C4-2B (cell line): ENCODE measurements around the gene FNDC10.

Experiments used
- H3K27ac ChIP-seq: fragments of 450-650 bp; 2 replicates; pipeline ENCODE4 v1.5.1; 2017
- CTCF ChIP-seq: fragments of 450-650 bp; conservative IDR thresholded peaks from 2 replicates; pipeline ENCODE4 v1.5.1; 2017; ENCODE audit warnings: mild to moderate bottlenecking
- ZFX ChIP-seq: fragments of 450-650 bp; IDR thresholded peaks from 2 replicates; pipeline ENCODE4 v1.6.1; 2017

Gene FNDC10

DNA sequence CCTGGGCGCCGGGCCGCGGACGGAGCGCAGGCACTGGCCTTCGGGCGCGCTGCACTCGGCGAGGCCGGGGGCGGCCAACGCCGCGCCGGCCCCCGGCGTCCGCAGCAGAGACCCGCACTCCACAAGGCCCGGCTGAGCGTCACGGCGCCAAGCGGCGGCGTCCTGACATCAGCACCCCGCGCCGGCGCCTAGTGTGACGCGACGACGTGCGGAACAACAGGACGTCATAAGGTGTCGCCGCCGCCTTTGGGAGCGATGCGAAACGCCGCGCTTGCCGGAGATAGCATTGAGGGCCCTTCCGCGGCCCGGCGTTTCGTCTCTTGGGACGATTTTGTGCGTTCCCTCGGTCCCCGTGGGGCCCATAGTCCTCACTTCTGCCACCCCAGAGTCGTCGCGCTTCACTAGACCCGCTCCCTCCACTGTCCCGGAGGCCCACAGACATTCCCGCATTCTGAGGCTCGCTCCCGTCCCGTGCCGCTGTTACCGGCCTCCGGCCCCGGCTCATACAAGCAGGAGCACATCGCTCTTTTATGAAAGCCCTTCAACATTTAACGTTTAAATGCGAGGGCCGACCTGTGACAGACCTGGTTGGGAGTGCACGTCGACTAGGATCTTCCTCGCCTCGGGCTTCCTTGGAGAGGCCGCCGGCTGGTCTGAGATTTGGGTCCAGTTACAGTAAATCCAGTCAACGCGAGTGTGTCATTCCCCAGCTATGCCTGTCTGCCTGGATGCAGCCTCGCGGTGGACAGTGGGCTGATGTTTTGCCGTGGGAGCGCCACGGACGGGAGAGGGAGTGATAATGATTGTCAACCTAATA, 25.0 kb downstream of the FNDC10 start, which contains the start of gene SSU72:
TSS of gene SSU72 (minus strand) at position 143 of the 817 bp plus-strand sequence. CDS start 306 bp downstream, outside the sequence.
- TF ChIP-seq ZFX (peak; percentile 93), CTCF (no peak)
- peak within 1 kb of the TSS; percentile 99 for H3K27ac ChIP-seq

DNA sequence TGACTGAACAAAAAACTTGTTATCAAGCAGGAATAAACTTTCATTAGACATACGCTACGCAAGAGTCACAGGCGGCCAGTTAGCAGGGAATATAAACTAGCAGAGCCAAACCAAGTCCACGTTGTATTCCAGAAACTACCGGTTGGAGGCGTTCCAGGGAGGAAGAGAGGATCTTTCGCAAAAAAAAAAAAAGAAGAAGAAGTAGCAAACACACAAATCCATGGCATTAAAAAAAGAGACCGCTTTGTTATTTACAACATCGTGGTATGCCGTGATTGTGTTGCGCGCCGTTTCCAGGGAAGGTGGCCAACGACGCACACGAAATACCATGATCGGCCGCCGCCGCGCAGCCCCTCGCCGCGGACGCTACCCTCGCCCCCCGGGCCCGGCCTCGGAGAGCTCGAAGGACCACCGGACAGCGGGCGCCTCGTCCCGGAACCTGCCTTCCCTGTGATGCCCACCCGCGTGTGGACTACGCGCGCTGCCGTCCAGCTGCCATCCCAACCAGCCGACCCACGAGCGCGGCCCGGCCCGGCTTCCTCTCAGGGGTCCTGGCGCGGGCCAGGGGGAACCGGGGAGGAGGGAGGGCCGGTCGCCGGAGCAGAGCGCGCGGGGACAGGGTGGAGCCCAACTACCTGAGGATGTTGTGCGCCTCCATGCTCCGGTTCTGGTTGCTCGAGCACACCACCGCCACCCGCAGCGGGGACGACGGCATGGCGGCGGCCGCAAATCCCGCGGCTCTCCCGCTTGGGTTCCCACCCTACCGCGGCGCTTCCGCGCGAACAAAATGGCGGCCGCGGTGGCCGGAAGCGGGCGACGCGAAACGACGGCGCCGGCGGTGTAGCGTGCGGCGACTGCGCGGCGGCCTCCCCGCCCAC, 25.9 kb downstream of the FNDC10 start:
- H3K27ac ChIP-seq, result peak overlapping the region; percentile 99
- no peak for TF ChIP-seq ZFX
- TF ChIP-seq CTCF, result no peak

DNA sequence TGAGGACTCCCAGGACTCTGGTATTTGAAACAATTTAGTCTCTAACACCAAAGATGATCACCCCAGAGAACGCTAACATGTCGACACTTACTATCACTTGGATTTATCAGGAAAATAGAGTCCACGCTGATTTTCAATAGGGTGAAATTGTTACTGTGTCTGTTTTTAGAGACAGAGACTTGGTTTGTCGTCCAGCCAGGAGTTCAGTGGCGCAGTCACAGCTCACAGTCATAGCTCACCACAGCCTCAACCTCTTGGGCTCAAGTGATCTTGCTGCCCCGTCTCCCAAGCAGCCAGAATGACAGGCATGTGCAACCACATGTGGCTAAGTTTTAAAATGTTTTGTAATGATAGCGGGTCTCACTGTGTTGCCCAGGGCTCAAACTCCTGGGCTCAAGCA, 30.6 kb downstream of the FNDC10 start:
- H3K27ac ChIP-seq, result no peak overlapping the region

GRCh38 chr1:1567891-1568291, 32.0 kb downstream of the FNDC10 start:
- no peak overlapping the region for H3K27ac ChIP-seq
- TF ChIP-seq ZFX (no peak), CTCF (no peak)

More for the DNA sequence above, 30.6 kb downstream of the FNDC10 start:
- TF ChIP-seq ZFX (no peak), CTCF (no peak)

- TF ChIP-seq ZFX, result no peak
- no peak for TF ChIP-seq CTCF
- no peak overlapping the region for H3K27ac ChIP-seq
Measured at GRCh38 chr1:1567152-1567875, 32.6 kb downstream of the FNDC10 start.

GRCh38 chr1:1565340-1565739, 34.6 kb downstream of the FNDC10 start:
- H3K27ac ChIP-seq, result peak overlapping the region; percentile 18; the same call in 1 of the 2 replicates
- TF ChIP-seq ZFX (no peak), CTCF (no peak)
